ENCODE results near the gene PTPRE.

Gene PTPRE

GRCh38 chr10:128001849-128002248 lies 94.9 kb downstream of the PTPRE start:
- no peak for TF ChIP-seq CTCF (IDR thresholded peaks at IDR 0.05; ENCODE audit: low read depth, low read length, missing control alignments)
- H3K4me3 ChIP-seq (ENCODE audit: low read depth, low read length): no peak overlapping the region
- DNase-seq (ENCODE audit: low read depth): no peak

- TF ChIP-seq CTCF (IDR thresholded peaks at IDR 0.05; ENCODE audit: low read depth, low read length, missing control alignments): no peak
- DNase-seq (ENCODE audit: low read depth): no peak
Measured at GRCh38 chr10:128003521-128003920, 96.6 kb downstream of the PTPRE start.

DNA sequence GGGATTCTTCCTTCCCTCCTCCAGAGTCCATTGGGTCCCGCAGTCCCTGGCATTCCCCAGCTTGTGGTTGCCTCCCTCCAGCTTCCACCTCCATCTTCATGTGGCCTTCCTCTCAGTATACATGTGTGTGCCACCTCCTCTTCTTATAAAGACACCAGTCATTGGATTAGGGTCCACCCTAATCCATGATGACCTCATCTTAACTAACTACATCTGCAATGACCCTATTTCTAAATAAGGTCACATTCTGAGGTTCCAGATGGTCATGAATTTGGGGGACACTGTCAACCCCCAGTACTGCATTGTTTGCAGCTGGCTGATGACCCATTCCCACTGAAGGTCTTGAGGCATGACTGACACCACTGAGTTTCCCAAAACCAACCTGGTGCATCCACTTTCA lies 99.0 kb downstream of the PTPRE start:
- H3K4me3 ChIP-seq (ENCODE audit: low read depth, low read length): no peak overlapping the region
- no peak for TF ChIP-seq CTCF (IDR thresholded peaks at IDR 0.05; ENCODE audit: low read depth, low read length, missing control alignments)
- no peak for DNase-seq (ENCODE audit: low read depth)

More at GRCh38 chr10:128003521-128003920, 96.6 kb downstream of the PTPRE start:
- H3K4me3 ChIP-seq (ENCODE audit: low read depth, low read length): no peak overlapping the region

DNA sequence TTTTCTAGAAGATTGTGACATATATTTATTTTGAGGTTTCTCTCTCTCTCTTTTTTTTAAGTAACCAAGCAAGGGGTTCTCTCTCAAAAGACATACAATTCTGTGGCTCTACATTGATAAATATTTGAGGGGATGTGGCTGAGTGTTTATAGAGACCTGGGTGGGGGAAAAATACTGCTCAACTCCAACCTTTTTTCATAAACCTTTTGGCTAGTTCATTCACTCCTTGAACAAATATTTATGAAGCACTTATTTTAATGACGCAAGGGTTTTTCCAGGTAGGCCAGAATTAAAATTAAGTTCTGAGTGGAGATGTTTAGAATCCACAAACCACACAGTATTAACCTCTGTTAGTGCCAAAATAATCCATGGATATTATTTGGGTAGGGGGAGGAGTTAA lies 100.2 kb downstream of the PTPRE start:
- TF ChIP-seq CTCF (IDR thresholded peaks at IDR 0.05; ENCODE audit: low read depth, low read length, missing control alignments): no peak
- DNase-seq (ENCODE audit: low read depth): no peak
- no peak overlapping the region for H3K4me3 ChIP-seq (ENCODE audit: low read depth, low read length)

DNA sequence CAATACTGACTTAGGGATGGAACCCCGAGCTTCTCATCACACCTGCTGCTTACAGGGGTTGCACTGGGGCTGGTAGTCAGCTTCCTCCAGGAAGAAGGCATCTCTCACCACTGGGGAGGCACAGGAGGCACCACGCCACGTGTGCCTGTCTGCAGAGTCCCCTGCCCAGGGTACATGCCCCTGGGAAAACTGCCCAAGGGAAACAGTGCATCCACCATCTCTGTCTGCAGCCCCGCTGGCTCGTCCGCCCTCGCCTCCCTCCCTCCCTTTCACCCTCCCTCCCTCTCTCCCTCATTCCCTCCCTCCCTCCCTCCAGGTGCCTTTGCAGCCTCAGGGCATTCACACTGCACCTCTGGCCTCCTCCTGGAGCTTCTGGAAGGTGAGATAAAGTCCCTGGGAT lies 101.1 kb downstream of the PTPRE start:
- no peak for TF ChIP-seq CTCF (IDR thresholded peaks at IDR 0.05; ENCODE audit: low read depth, low read length, missing control alignments)
- no peak for DNase-seq (ENCODE audit: low read depth)
- no peak overlapping the region for H3K4me3 ChIP-seq (ENCODE audit: low read depth, low read length)

GRCh38 chr10:128008521-128009250 lies 101.8 kb downstream of the PTPRE start:
- TF ChIP-seq CTCF (IDR thresholded peaks at IDR 0.05; ENCODE audit: low read depth, low read length, missing control alignments): no peak
- DNase-seq (ENCODE audit: low read depth): no peak
- no peak overlapping the region for H3K4me3 ChIP-seq (ENCODE audit: low read depth, low read length)

Data from GM12864 (cell line).